ENCODE measurements around the gene PNPLA7. TPM values are rescaled to one million over a fixed set of nuclear protein-coding genes. Genes with fewer than 3 reads are reported as not detected.

Gene PNPLA7
- total RNA-seq, 1 experiment from 2014 or later: 3.9 TPM

- DNase-seq (ENCODE audit: low read depth, low spot score) (no peak), ATAC-seq (no peak)
- Histone ChIP-seq H3K27ac (ENCODE audit: low read length) (no peak overlapping the region; the same call in 1 of the 2 replicates), H3K4me3 (ENCODE audit: low read depth in 2 of 2, low read length in 2 of 2) (no peak overlapping the region), H3K36me3 (ENCODE audit: control insufficient read depth, insufficient read depth, low read length) (no peaks in the 10 kb centered on the region), H3K4me1 (ENCODE audit: control insufficient read depth, insufficient read depth, low read length) (peaks cover 4% of the 10 kb centered on the region; the same call in 1 of the 2 replicates), H3K27me3 (ENCODE audit: control insufficient read depth, insufficient read depth, low read length) (no peaks in the 10 kb centered on the region), H3K9me3 (ENCODE audit: control insufficient read depth, insufficient read depth, low read depth, low read length) (no peaks in the 10 kb centered on the region)
- ChIA-PET POLR2A (interaction anchor here (0.5 kb wide), 1 partner anchor 34 kb away, joined by 6 read pairs; no protein-coding TSS in a partner anchor), CTCF (no interaction called here)
- intact Hi-C loops (cut with micrococcal nuclease; ENCODE audit: unreplicated experiment): no loop called here
- BruUV-seq (replicated peaks): no TSS peak
- in situ Hi-C loops (cut with HindIII; ENCODE audit: low pct_unique_long_range_greater_than_20kb, low sequenced_read_pairs): no loop called here
- TF ChIP-seq REST (IDR thresholded peaks at IDR 0.05; ENCODE audit: insufficient read depth in 1 of 2, low read depth in 2 of 2, low read length in 1 of 2) (no peak), POLR2AphosphoS5 (IDR thresholded peaks at IDR 0.05; ENCODE audit: low read depth, low read length) (no peak), TCF7L2 (IDR thresholded peaks at IDR 0.05; ENCODE audit: low read depth, low read length) (no peak), SIN3A (IDR thresholded peaks at IDR 0.05; ENCODE audit: borderline replicate concordance, insufficient read depth, low read depth, low read length) (no peak), CTCF (IDR thresholded peaks at IDR 0.05) (no peak)
Measured at GRCh38 chr9:137547687-137548543, 2.3 kb downstream of the PNPLA7 start.

GRCh38 chr9:137545123-137545522 is 5.1 kb downstream of the PNPLA7 start:
- Histone ChIP-seq H3K9me3 (ENCODE audit: control insufficient read depth, insufficient read depth, low read depth, low read length) (no peaks in the 10 kb centered on the region), H3K36me3 (ENCODE audit: control insufficient read depth, insufficient read depth, low read length) (no peaks in the 10 kb centered on the region), H3K4me3 (ENCODE audit: low read depth in 2 of 2, low read length in 2 of 2) (no peak overlapping the region), H3K27ac (ENCODE audit: low read length) (no peak overlapping the region), H3K27me3 (ENCODE audit: control insufficient read depth, insufficient read depth, low read length) (no peaks in the 10 kb centered on the region), H3K4me1 (ENCODE audit: control insufficient read depth, insufficient read depth, low read length) (peaks cover 4% of the 10 kb centered on the region; the same call in 1 of the 2 replicates)
- intact Hi-C loops (cut with micrococcal nuclease; ENCODE audit: unreplicated experiment): no loop called here
- POLR2A ChIA-PET: no interaction called here
- in situ Hi-C loops (cut with HindIII; ENCODE audit: low pct_unique_long_range_greater_than_20kb, low sequenced_read_pairs): no loop called here
- no TSS peak for BruUV-seq (replicated peaks)
- ATAC-seq: no peak
- no peak for DNase-seq (ENCODE audit: low read depth, low spot score)
- no peak for TF ChIP-seq CTCF (IDR thresholded peaks at IDR 0.05)
- no peak for TF ChIP-seq TCF7L2 (IDR thresholded peaks at IDR 0.05; ENCODE audit: low read depth, low read length)
- TF ChIP-seq REST (IDR thresholded peaks at IDR 0.05; ENCODE audit: insufficient read depth in 1 of 2, low read depth in 2 of 2, low read length in 1 of 2): no peak
- no peak for TF ChIP-seq POLR2AphosphoS5 (IDR thresholded peaks at IDR 0.05; ENCODE audit: low read depth, low read length)
- TF ChIP-seq SIN3A (IDR thresholded peaks at IDR 0.05; ENCODE audit: borderline replicate concordance, insufficient read depth, low read depth, low read length): no peak
- CTCF ChIA-PET: no interaction called here

Data from Panc1 (cell line).